H9 (cell line): Measurements from ENCODE around the gene TEX44. TPM values are rescaled to one million over a fixed set of nuclear protein-coding genes. Genes with fewer than 3 reads are reported as not detected.

Source experiments
- DNase-seq: peaks from one replicate; pipeline ENCODE4 v3.0.0-alpha.2; 2017
- H2AFZ ChIP-seq: one replicate; pipeline ENCODE4 v1.6.1; 2013; ENCODE audit warnings: mild to moderate bottlenecking, low read length, control low read depth, moderate library complexity
- H2AK5ac ChIP-seq: 2 replicates; pipeline ENCODE4 v1.6.1; 2013; ENCODE audit warnings: low read length, control low read depth, mixed read lengths; ENCODE audit not compliant: insufficient read length
- H2BK120ac ChIP-seq: one replicate; pipeline ENCODE4 v1.6.1; 2013; ENCODE audit warnings: low read depth, mild to moderate bottlenecking, low read length, control low read depth, inconsistent platforms; ENCODE audit not compliant: poor library complexity, severe bottlenecking
- H2BK12ac ChIP-seq: 2 replicates; pipeline ENCODE4 v1.6.1; 2013; ENCODE audit warnings: low read length, control low read depth, mixed read lengths, low read depth; ENCODE audit not compliant: insufficient read length
- H2BK15ac ChIP-seq: 2 replicates; pipeline ENCODE4 v1.6.1; 2013; ENCODE audit warnings: low read depth, low read length, control low read depth
- H2BK20ac ChIP-seq: one replicate; pipeline ENCODE4 v1.6.1; 2013; ENCODE audit warnings: low read depth, mild to moderate bottlenecking, low read length, control low read depth, inconsistent platforms; ENCODE audit not compliant: poor library complexity, severe bottlenecking
- H2BK5ac ChIP-seq: 2 replicates; pipeline ENCODE4 v1.6.1; 2013; ENCODE audit warnings: low read length, control low read depth, mixed read lengths; ENCODE audit not compliant: insufficient read length
- H3K14ac ChIP-seq: 2 replicates; pipeline ENCODE4 v1.6.1; 2013; ENCODE audit warnings: low read length, control low read depth; ENCODE audit not compliant: insufficient read depth
- H3K18ac ChIP-seq: 2 replicates; pipeline ENCODE4 v1.6.1; 2013; ENCODE audit warnings: low read depth, mild to moderate bottlenecking, mixed read lengths, low read length, control low read depth; ENCODE audit not compliant: insufficient read length
- H3K23ac ChIP-seq: 2 replicates; pipeline ENCODE4 v1.6.1; 2013; ENCODE audit warnings: low read length, control low read depth, mixed read lengths, low read depth; ENCODE audit not compliant: insufficient read length
- H3K23me2 ChIP-seq: 2 replicates; pipeline ENCODE4 v1.6.1; 2013; ENCODE audit warnings: low read depth, mild to moderate bottlenecking, mixed read lengths, low read length, control low read depth; ENCODE audit not compliant: insufficient read length, poor library complexity, severe bottlenecking
- H3K27ac ChIP-seq: 2 replicates; pipeline ENCODE4 v1.5.1; 2013; ENCODE audit warnings: low read length, control low read depth, mixed read lengths, low read depth; ENCODE audit not compliant: insufficient read length
- H3K27me3 ChIP-seq: 2 replicates; pipeline ENCODE4 v1.6.1; 2013; ENCODE audit warnings: low read length, control low read depth, inconsistent platforms; ENCODE audit not compliant: insufficient read depth
- H3K4ac ChIP-seq: 2 replicates; pipeline ENCODE4 v1.6.1; 2013; ENCODE audit warnings: low read depth, mild to moderate bottlenecking, control low read depth, inconsistent platforms, low read length, moderate library complexity
- H3K4me1 ChIP-seq: 2 replicates; pipeline ENCODE4 v1.6.1; 2013; ENCODE audit warnings: low read length, control low read depth, inconsistent platforms; ENCODE audit not compliant: insufficient read depth
- H3K4me2 ChIP-seq: 2 replicates; pipeline ENCODE4 v1.6.1; 2013; ENCODE audit warnings: low read length, control low read depth, mixed read lengths; ENCODE audit not compliant: insufficient read length, insufficient read depth
- H3K56ac ChIP-seq: 2 replicates; pipeline ENCODE4 v1.6.1; 2013; ENCODE audit warnings: low read depth, mild to moderate bottlenecking, mixed read lengths, low read length, control low read depth; ENCODE audit not compliant: insufficient read length
- H3K79me1 ChIP-seq: 2 replicates; pipeline ENCODE4 v1.6.1; 2013; ENCODE audit warnings: low read depth, mild to moderate bottlenecking, moderate library complexity, low read length, control low read depth, inconsistent platforms; ENCODE audit not compliant: insufficient read depth, poor library complexity, severe bottlenecking
- H3K79me2 ChIP-seq: 2 replicates; pipeline ENCODE4 v1.6.1; 2013; ENCODE audit warnings: low read length, control low read depth, inconsistent platforms; ENCODE audit not compliant: insufficient read depth
- H3K9ac ChIP-seq: 2 replicates; pipeline ENCODE4 v1.6.1; 2013; ENCODE audit warnings: low read length, control low read depth, mixed read lengths; ENCODE audit not compliant: insufficient read length; ENCODE audit errors: extremely low read depth
- H3K9me3 ChIP-seq: one replicate; pipeline ENCODE4 v1.6.1; 2013; ENCODE audit warnings: low read depth, low read length, inconsistent platforms; ENCODE audit not compliant: control insufficient read depth
- H3T11ph ChIP-seq: one replicate; pipeline ENCODE4 v1.6.1; 2013; ENCODE audit warnings: mild to moderate bottlenecking, low read length, control low read depth, inconsistent platforms
- H4K20me1 ChIP-seq: one replicate; pipeline ENCODE4 v1.6.1; 2013; ENCODE audit not compliant: control insufficient read depth, insufficient read length, insufficient read depth
- H4K5ac ChIP-seq: 2 replicates; pipeline ENCODE4 v1.6.1; 2013; ENCODE audit warnings: low read depth, mild to moderate bottlenecking, mixed read lengths, low read length, control low read depth; ENCODE audit not compliant: insufficient read length
- H4K8ac ChIP-seq: replicated peaks from 2 replicates; pipeline ENCODE4 v1.6.1; 2013; ENCODE audit warnings: low read length, control low read depth, mixed read lengths, low read depth; ENCODE audit not compliant: insufficient read length
- H4K91ac ChIP-seq: 2 replicates; pipeline ENCODE4 v1.6.1; 2013; ENCODE audit warnings: low read depth, mild to moderate bottlenecking, moderate library complexity, mixed read lengths, low read length, control low read depth; ENCODE audit not compliant: insufficient read length
- H3K27ac Mint-ChIP-seq, 3 experiments: 2 replicates in 2 of 3; 3 replicates in 1 of 3; pipeline ENCODE4 v1.8.0; 2020 to 2021; ENCODE audit warnings: mixed read lengths in 3 of 3, mild to moderate bottlenecking in 1 of 3, moderate library complexity in 1 of 3
- H3K27me3 Mint-ChIP-seq: 2 replicates; pipeline ENCODE4 v1.8.0; 2021; ENCODE audit warnings: low read depth, mild to moderate bottlenecking, moderate library complexity, mixed read lengths
- H3K36me3 Mint-ChIP-seq, 3 experiments: 2 replicates in 2 of 3; 3 replicates in 1 of 3; pipeline ENCODE4 v1.8.0; 2020 to 2021; ENCODE audit warnings: low read depth in 3 of 3, mixed read lengths in 3 of 3; ENCODE audit not compliant: insufficient read depth in 1 of 3
- H3K4me1 Mint-ChIP-seq, 2 experiments: 2 replicates each; pipeline ENCODE4 v1.8.0; 2020; ENCODE audit warnings: mixed read lengths in 2 of 2
- H3K4me3 Mint-ChIP-seq, 2 experiments: 2 replicates in 1 of 2; 3 replicates in 1 of 2; pipeline ENCODE4 v1.8.0; 2020 to 2021; ENCODE audit warnings: mild to moderate bottlenecking in 2 of 2, mixed read lengths in 2 of 2, moderate library complexity in 1 of 2
- H3K9me3 Mint-ChIP-seq, 2 experiments: 2 replicates in 1 of 2; 3 replicates in 1 of 2; pipeline ENCODE4 v1.8.0; 2020; ENCODE audit warnings: mild to moderate bottlenecking in 2 of 2, mixed read lengths in 2 of 2, moderate library complexity in 1 of 2
- CTCF ChIP-seq: fragments of 200-600 bp; sonication (generic); conservative IDR thresholded peaks from 3 replicates; pipeline ENCODE4 v1.8.0; 2021; ENCODE audit warnings: antibody characterized with exemption, mild to moderate bottlenecking
- WGBS: extraction: QIAGEN DNeasy Blood & Tissue Kit; methylation state at CpG from one replicate; pipeline ENCODE4 v1.1.7; 2013; ENCODE audit warnings: missing lambda C conversion rate, low lambda C conversion rate, mixed read lengths; ENCODE audit not compliant: insufficient read length; ENCODE audit errors: extremely low coverage; 5-methylcytosine and 5-hydroxymethylcytosine counted together
- long read RNA-seq: library from polyadenylated mRNA; unstranded; transcript quantifications from one replicate; pipeline ENCODE4 v2.0.0, GENCODE V29; 2020
- total RNA-seq: library from RNA; stranded (reverse); gene quantifications from 2 replicates; pipeline ENCODE4 v1.2.1, GENCODE V29; 2021

The TEX44 gene
- total RNA-seq = not detected in 2 replicates
- long read RNA-seq = 0 reads

GRCh38 chr2:231592636-231593145 lies at the start of gene TEX44:
TSS of gene TEX44 (plus strand) at chr2:231592864. CDS start at chr2:231592952, 88 bp downstream.
- Histone ChIP-seq H3K4ac (no peak within 1 kb of the TSS), H3K4me1 (no peaks in the 10 kb centered on the region), H4K5ac (no peak within 1 kb of the TSS), H3T11ph (no peak within 1 kb of the TSS), H2AK5ac (no peak within 1 kb of the TSS), H4K91ac (no peak within 1 kb of the TSS), H4K8ac (no peak within 1 kb of the TSS), H3K56ac (no peak within 1 kb of the TSS), H3K4me2 (no peak within 1 kb of the TSS), H3K18ac (no peak within 1 kb of the TSS), H3K14ac (no peak within 1 kb of the TSS), H3K27ac (no peak within 1 kb of the TSS), H2BK120ac (no peak within 1 kb of the TSS), H2BK20ac (no peak within 1 kb of the TSS), H4K20me1 (peaks cover 1% of the 10 kb centered on the region), H2AFZ (no peak within 1 kb of the TSS), H3K27me3 (no peaks in the 10 kb centered on the region), H3K23me2 (no peaks in the 10 kb centered on the region), H3K79me2 (no peaks in the 10 kb centered on the region), H3K23ac (no peak within 1 kb of the TSS), H3K9me3 (no peaks in the 10 kb centered on the region), H2BK12ac (no peak within 1 kb of the TSS), H3K79me1 (no peaks in the 10 kb centered on the region), H2BK15ac (no peak within 1 kb of the TSS), H3K9ac (no peak within 1 kb of the TSS), H2BK5ac (no peak within 1 kb of the TSS)
- Mint-ChIP-seq H3K36me3 (no peaks in the 10 kb centered on the region; a peak in 1 of 7 replicates), H3K9me3 (no peaks in the 10 kb centered on the region), H3K27ac (peak within 1 kb of the TSS in 2 of 3 experiments; percentile 52 to 66; a peak in 2 of 7 replicates), H3K4me1 (peaks cover 10 to 27% of the 10 kb centered on the region in 2 experiments), H3K4me3 (no peak within 1 kb of the TSS), H3K27me3 (no peaks in the 10 kb centered on the region)
- no peak for TF ChIP-seq CTCF
- WGBS = no CpG with 5 or more reads among the region's 6 CpGs
- no peak for DNase-seq
